ENCODE measurements around the gene CCDC74A.
"Not testable (repeated sequence)": the region's sequence is repeated elsewhere in the genome, so short reads cannot be mapped to it uniquely, and the experiment has no call there.

CCDC74A gene

DNA sequence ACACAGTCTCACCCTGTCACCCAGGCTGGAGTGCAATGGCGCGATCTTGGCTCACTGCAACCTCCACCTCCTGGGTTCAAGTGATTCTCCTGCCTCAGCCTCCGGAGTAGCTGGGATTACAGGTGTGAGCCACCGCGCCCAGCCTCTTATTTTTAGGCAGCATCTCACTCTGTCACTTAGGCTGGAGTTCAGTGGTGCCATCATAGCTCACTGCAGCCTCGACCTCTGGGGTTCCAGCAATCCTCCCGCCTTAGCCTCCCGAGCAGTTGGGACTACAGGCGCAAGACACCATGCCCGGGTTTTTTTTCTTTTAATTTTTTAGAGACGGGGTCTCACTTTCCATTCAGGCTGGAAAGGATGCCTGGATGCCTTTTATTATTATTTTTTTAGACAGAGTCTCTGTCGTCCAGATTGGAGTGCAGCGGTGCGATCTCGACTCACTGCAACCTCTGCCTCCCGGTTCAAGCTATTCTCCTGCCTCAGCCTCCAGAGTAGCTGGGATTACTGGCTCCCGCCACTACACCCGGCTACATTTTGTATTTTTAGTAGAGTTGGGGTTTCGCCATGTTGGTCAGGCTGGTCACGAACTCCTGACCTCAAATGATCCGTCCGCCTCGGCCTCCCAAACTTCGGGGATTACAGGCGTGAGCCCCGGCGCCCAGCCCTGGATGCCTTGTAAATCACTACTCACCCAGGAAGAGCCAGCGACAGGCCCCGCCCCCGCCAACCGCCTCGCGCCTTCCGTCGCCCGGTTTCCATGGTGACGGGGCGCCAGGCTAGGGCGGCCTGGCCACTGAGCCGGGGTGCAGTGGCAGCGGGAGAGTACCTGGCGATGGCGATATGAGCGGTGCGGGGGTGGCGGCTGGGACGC is at the start of gene CCDC74A:
Gene CCDC74A, plus strand, starts transcription at position 758 of the 871 bp plus-strand sequence. Its CDS starts 83 bp downstream, at position 841.
- peak within 1 kb of the TSS; percentile 50 for H3K27ac ChIP-seq

- peak overlapping the region; percentile 87 for H3K27ac ChIP-seq
These were observed 49.4 kb upstream of the CCDC74A start for GRCh38 chr2:131478074-131478849.

DNA sequence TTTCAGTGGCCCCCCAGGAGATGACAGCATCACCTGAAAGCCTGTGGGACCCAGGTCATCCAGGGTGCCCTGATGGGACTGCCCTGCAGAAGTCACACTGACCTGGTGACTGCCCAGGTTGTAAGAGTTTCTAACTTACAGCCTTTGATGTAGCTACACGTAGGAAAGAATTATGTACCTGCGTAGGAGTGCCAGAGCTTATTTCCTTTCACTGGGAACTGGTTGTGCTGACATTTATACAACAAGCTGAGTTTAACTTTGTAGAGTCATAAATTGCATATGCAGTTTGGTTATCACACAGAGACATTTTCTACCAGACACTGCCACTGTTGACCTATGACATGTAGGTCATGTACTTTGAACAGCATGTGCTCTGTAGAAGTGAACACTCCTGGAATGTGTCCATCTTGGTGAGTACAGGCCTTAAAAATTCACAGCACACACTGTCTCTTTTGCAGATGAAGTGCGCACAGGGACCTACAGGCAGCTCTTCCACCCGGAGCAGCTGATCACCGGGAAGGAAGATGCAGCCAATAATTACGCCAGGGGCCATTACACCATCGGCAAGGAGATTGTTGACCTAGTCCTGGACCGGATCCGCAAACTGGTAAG is 48.7 kb upstream of the CCDC74A start:
- H3K27ac ChIP-seq: peak overlapping the region; percentile 87

DNA sequence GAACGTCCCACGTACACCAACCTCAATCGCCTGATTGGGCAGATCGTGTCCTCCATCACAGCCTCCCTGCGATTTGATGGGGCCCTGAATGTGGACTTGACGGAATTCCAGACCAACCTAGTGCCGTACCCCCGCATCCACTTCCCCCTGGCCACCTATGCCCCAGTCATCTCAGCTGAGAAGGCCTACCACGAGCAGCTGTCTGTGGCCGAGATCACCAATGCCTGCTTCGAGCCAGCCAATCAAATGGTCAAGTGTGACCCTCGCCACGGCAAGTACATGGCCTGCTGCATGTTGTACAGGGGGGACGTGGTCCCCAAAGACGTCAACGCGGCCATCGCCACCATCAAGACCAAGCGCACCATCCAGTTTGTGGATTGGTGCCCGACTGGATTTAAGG is 47.3 kb upstream of the CCDC74A start:
- peak overlapping the region; percentile 87 for H3K27ac ChIP-seq

- not testable (repeated sequence) for H3K27ac ChIP-seq
These were observed 45.1 kb upstream of the CCDC74A start for GRCh38 chr2:131482506-131483155.

DNA sequence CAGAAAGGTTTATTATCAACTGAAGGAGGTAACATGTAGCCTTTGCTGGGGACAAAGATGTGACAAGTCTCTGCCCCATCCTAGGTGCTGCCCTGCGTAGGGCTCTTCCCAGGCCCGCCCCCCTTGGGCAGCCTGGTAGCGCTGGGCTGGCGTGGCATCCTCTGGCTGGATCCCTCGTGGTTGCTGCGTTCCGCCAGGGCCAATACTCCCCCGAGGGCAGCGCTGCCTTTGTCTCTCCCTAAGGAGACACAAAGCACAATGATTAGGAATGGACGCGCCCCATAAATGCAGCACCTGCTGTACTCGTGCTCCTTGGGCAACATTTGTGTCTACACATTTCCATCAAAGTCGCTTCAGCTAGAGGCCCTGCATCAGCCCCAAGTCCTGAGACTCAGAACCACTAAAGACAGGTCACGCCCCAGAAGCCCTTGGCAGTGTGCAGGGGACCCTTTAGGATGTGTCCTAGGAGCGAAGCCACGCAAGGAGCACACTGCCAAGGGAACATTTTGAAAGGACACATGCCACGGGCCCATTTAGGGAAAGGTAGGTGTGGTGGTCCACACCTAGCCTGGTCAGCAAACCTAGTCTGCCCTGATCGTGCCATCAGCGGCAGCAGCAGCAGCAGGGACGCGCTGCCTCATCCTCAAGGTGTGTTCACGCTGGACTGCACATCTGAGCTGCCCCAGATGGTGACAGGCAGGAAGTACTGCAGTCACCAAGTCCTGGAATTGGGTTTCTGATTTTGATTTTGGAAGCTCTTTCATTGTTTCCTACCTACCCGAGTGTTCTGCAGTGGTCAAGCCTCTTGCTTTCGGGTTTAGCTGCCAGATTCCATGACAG is 43.5 kb upstream of the CCDC74A start:
- not testable (repeated sequence) for H3K27ac ChIP-seq

DNA sequence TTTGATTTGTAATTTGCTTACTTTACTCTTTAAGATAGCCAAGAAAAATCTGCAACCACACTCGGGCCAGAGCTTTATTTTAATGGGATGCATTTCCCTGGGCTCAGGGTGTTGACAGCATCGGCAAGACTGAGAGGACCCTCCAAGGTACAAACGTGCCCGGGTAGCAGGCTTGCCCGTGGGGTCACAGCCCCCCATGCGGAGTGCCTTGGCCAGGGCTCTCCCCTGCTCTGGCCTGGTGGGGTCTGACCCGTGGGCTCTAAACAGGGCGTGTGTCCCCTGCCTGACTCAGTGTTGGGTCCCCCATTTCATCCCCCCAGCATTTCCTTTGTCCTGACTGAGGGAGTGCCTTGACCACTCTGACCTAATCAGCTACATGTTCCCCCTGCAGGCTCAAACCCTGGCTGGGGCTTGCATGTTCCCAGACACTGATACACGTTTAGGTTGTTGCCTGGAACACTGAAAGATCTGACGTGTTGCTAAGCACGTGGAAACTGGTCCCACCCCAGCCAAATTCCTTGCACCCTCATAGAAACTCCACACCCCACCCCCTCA is 42.7 kb upstream of the CCDC74A start:
- not testable (repeated sequence) for H3K27ac ChIP-seq

- not testable (repeated sequence) for H3K27ac ChIP-seq
These were observed 41.3 kb upstream of the CCDC74A start for GRCh38 chr2:131486201-131486902.

- TF ChIP-seq, protein P1, sequence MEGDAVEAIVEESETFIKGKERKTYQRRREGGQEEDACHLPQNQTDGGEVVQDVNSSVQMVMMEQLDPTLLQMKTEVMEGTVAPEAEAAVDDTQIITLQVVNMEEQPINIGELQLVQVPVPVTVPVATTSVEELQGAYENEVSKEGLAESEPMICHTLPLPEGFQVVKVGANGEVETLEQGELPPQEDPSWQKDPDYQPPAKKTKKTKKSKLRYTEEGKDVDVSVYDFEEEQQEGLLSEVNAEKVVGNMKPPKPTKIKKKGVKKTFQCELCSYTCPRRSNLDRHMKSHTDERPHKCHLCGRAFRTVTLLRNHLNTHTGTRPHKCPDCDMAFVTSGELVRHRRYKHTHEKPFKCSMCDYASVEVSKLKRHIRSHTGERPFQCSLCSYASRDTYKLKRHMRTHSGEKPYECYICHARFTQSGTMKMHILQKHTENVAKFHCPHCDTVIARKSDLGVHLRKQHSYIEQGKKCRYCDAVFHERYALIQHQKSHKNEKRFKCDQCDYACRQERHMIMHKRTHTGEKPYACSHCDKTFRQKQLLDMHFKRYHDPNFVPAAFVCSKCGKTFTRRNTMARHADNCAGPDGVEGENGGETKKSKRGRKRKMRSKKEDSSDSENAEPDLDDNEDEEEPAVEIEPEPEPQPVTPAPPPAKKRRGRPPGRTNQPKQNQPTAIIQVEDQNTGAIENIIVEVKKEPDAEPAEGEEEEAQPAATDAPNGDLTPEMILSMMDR (conservative IDR thresholded peaks at IDR 0.05): no peak
- no peak for TF ChIP-seq ZFX (IDR thresholded peaks at IDR 0.05)
- no peak overlapping the region for H3K27ac ChIP-seq
These were observed 39.1 kb upstream of the CCDC74A start for GRCh38 chr2:131488306-131489205.

GRCh38 chr2:131490616-131491468 is 36.8 kb upstream of the CCDC74A start:
- H3K27ac ChIP-seq: peak overlapping the region; percentile 87

GRCh38 chr2:131491469-131491836 is 36.2 kb upstream of the CCDC74A start:
- H3K27ac ChIP-seq: peak overlapping the region; percentile 87
